K562 (cell line): ENCODE results near the gene FGR. TPM values are rescaled to one million over a fixed set of nuclear protein-coding genes. Genes with fewer than 3 reads are reported as not detected.
A peak's percentile ranks its signal among the peaks of the same experiment; 100 is the strongest.

Experiments
- AFF4 ChIP-seq: sonication (generic); formaldehyde crosslinking; IDR thresholded peaks from 2 replicates; pipeline ENCODE4 v1.8.0; 2023; ENCODE audit warnings: mild to moderate bottlenecking, missing genetic modification reagents
- CTCF ChIP-seq, 3 experiments: IDR thresholded peaks in 2 of 3; conservative IDR thresholded peaks in 1 of 3; 2 replicates each; pipeline ENCODE4 v1.5.1; 2011 to 2012; ENCODE audit warnings: low read length in 3 of 3, mild to moderate bottlenecking in 3 of 3, control low read depth in 2 of 3, improper control_type of control experiment in 1 of 3, inconsistent platforms in 1 of 3, low read depth in 1 of 3, mixed read lengths in 1 of 3, moderate library complexity in 1 of 3; ENCODE audit not compliant: insufficient read depth in 2 of 3
- FOSL1 ChIP-seq: fragments of 200-800 bp; sonication (Bioruptor generic); conservative IDR thresholded peaks from 2 replicates; pipeline ENCODE4 v1.6.1; 2016; ENCODE audit warnings: missing genetic modification characterization, missing compliant biosample characterization
- GATAD2B ChIP-seq: fragments of 450-650 bp; IDR thresholded peaks from 2 replicates; pipeline ENCODE4 v1.6.1; 2017; ENCODE audit warnings: mild to moderate bottlenecking, borderline replicate concordance
- LARP7 ChIP-seq: fragments of 450-650 bp; IDR thresholded peaks from 2 replicates; pipeline ENCODE4 v1.6.1; 2016
- MAZ ChIP-seq, 2 experiments: fragments of 450-650 bp in 1 of 2; sonication (generic) in 1 of 2; formaldehyde crosslinking; IDR thresholded peaks in 1 of 2; conservative IDR thresholded peaks in 1 of 2; 2 replicates each; pipeline versions ENCODE4 v1.4.0 to v1.5.0; 2020; ENCODE audit warnings: mild to moderate bottlenecking in 1 of 2, missing genetic modification reagents in 1 of 2
- NONO ChIP-seq, 2 experiments: fragments of 200-400 bp in 1 of 2; fragments of 450-650 bp in 1 of 2; formaldehyde crosslinking in 1 of 2; IDR thresholded peaks; 2 replicates each; pipeline ENCODE4 v1.6.1; 2017; ENCODE audit warnings: low read depth in 2 of 2, mild to moderate bottlenecking in 2 of 2, moderate library complexity in 2 of 2, low read length in 1 of 2
- PML ChIP-seq: IDR thresholded peaks from 2 replicates; pipeline ENCODE4 v1.6.1; 2012; ENCODE audit warnings: low read length, inconsistent platforms
- RAD21 ChIP-seq, 2 experiments: fragments of 250-450 bp in 1 of 2; fragments of 450-650 bp in 1 of 2; sonication (Bioruptor Pico) in 1 of 2; formaldehyde crosslinking in 1 of 2; IDR thresholded peaks in 1 of 2; conservative IDR thresholded peaks in 1 of 2; 2 replicates each; pipeline versions ENCODE4 v1.4.0 to v1.8.0; 2020 to 2022; ENCODE audit warnings: mild to moderate bottlenecking in 2 of 2, moderate library complexity in 1 of 2
- SIN3A ChIP-seq, 2 experiments: fragments of 150-350 bp in 1 of 2; IDR thresholded peaks; 2 replicates each; pipeline ENCODE4 v1.6.1; 2011 to 2016; ENCODE audit warnings: borderline replicate concordance in 2 of 2, low read depth in 2 of 2, low read length in 2 of 2, mild to moderate bottlenecking in 2 of 2, moderate library complexity in 2 of 2; ENCODE audit not compliant: control insufficient read depth in 1 of 2
- SIRT6 ChIP-seq: IDR thresholded peaks from one replicate; pipeline ENCODE4 v1.6.1; 2012; ENCODE audit warnings: low read depth, mild to moderate bottlenecking, control low read depth, inconsistent platforms, low read length, moderate library complexity
- TRIM24 ChIP-seq, 2 experiments: fragments of 450-650 bp; IDR thresholded peaks; 2 replicates each; pipeline ENCODE4 v1.6.1; 2016
- ZBTB49 ChIP-seq: sonication (generic); formaldehyde crosslinking; IDR thresholded peaks from 2 replicates; pipeline ENCODE4 v1.8.0; 2022; ENCODE audit warnings: missing genetic modification reagents, mild to moderate bottlenecking, borderline replicate concordance
- polyA plus RNA-seq, 8 experiments: library from polyadenylated mRNA; depleted of rRNA in 4 of 8; stranded (reverse) in 5 of 8; unstranded in 3 of 8; fragments of >200 nt; fragmentation: Nextera tagmentation in 2 of 8; fragmentation: Illumina TruSeq in 1 of 8; extraction: Ambion mirVana in 2 of 8; extraction: Trizol in 1 of 8; gene quantifications; 2 replicates each; pipeline versions ENCODE4 v1.2.1 to v1.2.3, GENCODE V29; 2011 to 2014; ENCODE audit warnings: inconsistent platforms in 1 of 8, missing spikeins in 1 of 8
- total RNA-seq, 7 experiments: library from RNA; depleted of rRNA in 6 of 7; stranded (reverse); fragments of >200 nt in 6 of 7; fragmentation: Illumina TruSeq in 2 of 7; extraction: Trizol in 2 of 7; gene quantifications; 2 replicates each; pipeline versions ENCODE4 v1.2.1 to v1.2.3, GENCODE V29; 2011 to 2021; ENCODE audit warnings: low replicate concordance in 1 of 7

The FGR gene
- total and polyA plus RNA-seq, 9 of the 15 experiments (the other 6 are each of a cell fraction or from before 2014, with no cell fraction given) = 0.04 to 0.11 TPM; not detected in 7

- TF ChIP-seq SIN3A (IDR thresholded peaks at IDR 0.05; ENCODE audit: borderline replicate concordance in 2 of 2, control insufficient read depth in 1 of 2, low read depth in 2 of 2, low read length in 2 of 2) (peak in 1 of 2 experiments; percentile 8; a peak in 1 of 4 replicates), SIRT6 (no peak), GATAD2B (no peak; the same call in 1 of the 2 replicates), TRIM24 (IDR thresholded peaks at IDR 0.05) (no peak), PML (no peak), AFF4 (no peak), FOSL1 (tag) (no peak), LARP7 (no peak), NONO (IDR thresholded peaks at IDR 0.05; ENCODE audit: low read depth in 2 of 2, low read length in 1 of 2) (0 out of 4 replicates have a peak, but pooled peaks of 1 of the 2 experiments have one; percentile 13), CTCF (IDR thresholded peaks at IDR 0.05 in 2 of 3, conservative IDR thresholded peaks at IDR 0.05 in 1 of 3; ENCODE audit: insufficient read depth in 2 of 3, low read depth in 1 of 3, low read length in 3 of 3) (peak; percentile 36 to 63 (median 40); a peak in 3 of 6 replicates), MAZ (CRISPR knock-in tag; conservative IDR thresholded peaks at IDR 0.05 in 1 of 2, IDR thresholded peaks at IDR 0.05 in 1 of 2) (peak in 1 of 2 experiments; percentile 47; a peak in 2 of 4 replicates), RAD21 (CRISPR knock-in tag; conservative IDR thresholded peaks at IDR 0.05 in 1 of 2, IDR thresholded peaks at IDR 0.05 in 1 of 2) (no peak), ZBTB49 (CRISPR knock-in tag) (no peak)
These were observed 59.8 kb downstream of the FGR start (continued) for GRCh38 chr1:27574871-27575831.
